GM19193 (cell line): ENCODE data around the gene TNXB.

ENCODE experiments used
- POLR2A ChIP-seq: IDR thresholded peaks from 4 replicates; pipeline ENCODE4 v1.6.1; 2011; ENCODE audit not compliant: insufficient read depth, insufficient read length; ENCODE audit errors: extremely low read depth

TNXB gene

GRCh38 chr6:32086661-32087573, 22.2 kb downstream of the TNXB start:
- no peak for TF ChIP-seq POLR2A

DNA sequence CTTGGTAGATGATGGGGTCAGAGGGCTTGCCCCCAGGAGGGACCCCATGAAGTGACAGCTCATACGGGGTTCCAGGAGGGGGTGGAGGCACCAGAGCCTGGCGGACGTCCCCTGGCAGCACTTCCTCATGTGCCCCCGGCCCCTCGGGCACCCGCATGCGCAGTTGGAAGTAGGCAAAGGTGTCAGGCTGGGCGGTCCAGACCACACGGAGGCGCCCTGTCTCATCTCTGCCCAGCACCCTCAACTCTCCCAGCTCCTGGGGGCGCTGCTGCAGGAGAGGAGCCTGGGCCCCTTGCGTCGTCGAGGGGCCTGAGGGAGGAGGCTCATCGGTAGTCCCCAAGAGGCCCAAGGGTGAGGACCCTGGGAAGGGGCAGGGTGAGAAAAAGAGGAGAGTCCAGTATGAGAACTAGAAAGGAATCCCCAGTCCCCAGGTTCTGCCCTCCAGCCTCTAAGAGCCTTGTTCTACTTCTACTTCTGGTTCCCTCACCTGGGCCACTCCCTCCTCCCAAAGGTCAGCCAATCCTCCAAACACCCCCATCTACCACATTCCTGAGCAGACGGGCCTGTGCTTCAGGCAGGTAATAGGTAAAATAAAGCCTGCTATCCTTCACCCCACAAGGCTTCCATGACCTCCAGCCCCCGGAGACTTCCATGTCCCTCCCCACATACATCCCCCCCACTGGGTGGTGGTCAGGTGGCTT, 23.2 kb downstream of the TNXB start:
- no peak for TF ChIP-seq POLR2A

GRCh38 chr6:32084780-32085179, 24.4 kb downstream of the TNXB start:
- no peak for TF ChIP-seq POLR2A

DNA sequence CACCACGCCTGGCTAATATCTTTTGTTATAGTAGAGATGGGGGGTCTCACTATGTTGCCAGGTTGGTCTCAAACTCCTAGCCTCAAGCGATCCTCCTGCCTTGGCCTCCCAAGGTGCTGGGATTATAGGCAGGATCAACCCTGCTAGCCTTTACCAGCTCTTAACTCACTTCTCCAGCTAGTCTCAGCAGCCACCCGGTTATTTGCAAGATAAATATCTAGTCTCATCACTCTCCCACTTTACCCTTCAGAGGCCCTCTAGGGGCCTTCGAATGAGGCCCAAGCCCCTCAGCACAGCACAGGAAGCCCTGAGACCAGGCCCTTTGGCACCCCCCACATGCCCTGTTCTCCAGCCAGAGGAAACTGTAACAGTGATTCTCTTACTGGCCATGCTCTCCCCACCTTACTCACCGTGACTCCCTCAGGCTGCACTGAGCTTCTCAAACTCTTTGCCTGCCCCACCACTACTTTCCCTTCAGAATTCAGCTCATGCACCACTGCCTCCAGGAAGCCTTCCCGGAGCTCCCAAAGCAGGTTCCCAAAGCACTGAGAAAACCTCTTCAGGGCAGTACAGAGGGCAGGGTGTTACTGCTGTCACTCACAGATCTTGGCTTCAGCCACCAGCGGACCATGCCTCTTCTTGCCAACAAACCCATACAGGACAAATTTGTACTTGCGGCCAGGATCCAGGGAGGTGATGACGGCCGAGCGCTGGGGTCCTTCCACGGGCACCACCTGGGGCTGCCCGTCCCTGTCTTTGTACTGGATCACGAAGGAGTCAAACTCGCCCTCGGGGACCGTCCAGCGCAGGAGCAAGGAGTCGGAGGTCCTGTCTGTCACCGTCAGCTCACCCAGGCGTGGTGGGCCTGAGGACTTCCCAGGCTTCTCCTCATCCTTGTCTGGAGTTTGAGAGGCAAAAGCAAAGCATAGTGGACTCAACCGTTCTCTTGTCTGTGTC, 25.0 kb downstream of the TNXB start:
- no peak for TF ChIP-seq POLR2A

- no peak for TF ChIP-seq POLR2A
Measured at GRCh38 chr6:32082935-32083334, 26.2 kb downstream of the TNXB start.

- TF ChIP-seq POLR2A = no peak
Measured at GRCh38 chr6:32082478-32082877, 26.7 kb downstream of the TNXB start.

DNA sequence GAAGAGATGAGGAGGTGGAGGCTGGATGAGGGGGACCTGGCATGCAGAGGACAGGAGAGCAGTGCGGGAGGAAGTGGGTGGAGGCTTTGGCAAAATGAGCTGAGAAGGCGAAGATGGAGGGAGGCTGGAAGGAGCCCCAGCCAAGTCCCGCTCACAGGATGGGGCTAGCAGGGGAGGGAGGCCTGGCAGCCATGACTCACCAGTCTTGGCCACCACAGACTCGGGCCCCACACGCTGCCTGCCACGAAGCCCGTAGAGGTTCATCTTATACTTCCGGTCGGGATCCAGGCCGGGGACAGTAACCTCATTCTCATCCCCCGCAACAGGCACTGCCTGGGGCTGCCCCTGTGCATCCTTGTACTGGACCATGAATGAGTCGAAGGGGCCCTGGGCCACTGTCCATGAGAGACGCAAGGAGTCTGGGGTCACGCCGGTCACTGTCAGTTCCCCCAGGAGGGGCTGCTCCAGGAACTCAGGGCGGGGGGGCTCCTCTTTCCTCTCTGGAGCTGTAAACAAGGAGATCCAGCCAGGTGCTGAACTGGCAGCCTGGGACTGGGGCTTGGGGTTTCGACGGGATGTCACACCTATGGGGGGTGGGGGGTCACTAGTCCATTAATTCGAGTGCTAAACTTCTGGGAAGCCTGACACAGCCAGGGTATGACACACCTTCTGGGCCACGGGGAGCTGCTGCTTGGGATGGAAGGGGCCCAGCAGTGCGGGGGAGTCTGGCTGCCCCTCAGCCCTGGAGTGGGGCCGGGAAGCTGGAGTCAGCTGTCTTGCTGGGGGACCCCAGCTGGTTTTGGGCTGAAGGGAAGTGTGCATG, 27.8 kb downstream of the TNXB start:
- no peak for TF ChIP-seq POLR2A

- no peak for TF ChIP-seq POLR2A
Measured at GRCh38 chr6:32079566-32080290, 29.4 kb downstream of the TNXB start.

GRCh38 chr6:32076321-32076809, 32.8 kb downstream of the TNXB start:
- no peak for TF ChIP-seq POLR2A

DNA sequence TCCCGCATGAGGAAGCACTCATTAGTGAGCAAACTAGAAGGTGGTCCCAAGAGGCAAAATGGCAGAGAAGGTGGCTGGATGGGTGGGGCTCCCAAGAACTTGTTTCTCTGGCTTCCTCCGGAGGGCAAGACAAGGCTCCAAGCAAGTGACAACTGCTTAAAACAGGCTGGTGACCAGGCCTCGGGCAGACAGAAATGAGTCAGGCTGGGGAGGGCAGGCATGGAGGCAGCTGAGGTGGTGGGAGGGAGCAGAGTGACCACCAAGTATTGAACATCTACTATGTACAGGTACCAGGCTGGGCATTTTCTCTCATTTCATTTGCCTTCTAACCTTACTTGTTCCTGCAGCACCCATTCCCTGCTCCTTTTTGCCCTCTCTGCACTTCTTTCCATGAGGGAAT, 33.4 kb downstream of the TNXB start:
- no peak for TF ChIP-seq POLR2A

GRCh38 chr6:32074996-32075532, 34.1 kb downstream of the TNXB start:
- TF ChIP-seq POLR2A = no peak

DNA sequence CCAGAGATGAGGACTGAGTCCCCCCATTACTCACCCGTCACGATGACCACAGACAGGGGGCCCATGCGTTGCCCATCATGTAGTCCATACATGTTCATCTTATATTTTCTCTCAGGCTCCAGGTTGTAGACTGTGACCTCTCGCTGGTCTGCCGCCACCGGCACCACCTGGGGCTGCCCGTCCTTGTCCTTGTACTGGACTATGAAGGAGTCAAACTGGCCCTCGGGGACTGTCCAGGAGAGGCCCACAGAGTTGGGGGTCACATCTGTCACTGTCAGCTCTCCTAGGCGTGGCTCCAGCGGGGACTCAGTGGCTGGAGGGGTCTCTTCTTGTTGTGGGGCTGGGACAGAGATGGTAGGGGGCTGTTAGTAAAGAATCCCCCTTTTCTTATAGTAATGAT, 35.5 kb downstream of the TNXB start:
- no peak for TF ChIP-seq POLR2A

DNA sequence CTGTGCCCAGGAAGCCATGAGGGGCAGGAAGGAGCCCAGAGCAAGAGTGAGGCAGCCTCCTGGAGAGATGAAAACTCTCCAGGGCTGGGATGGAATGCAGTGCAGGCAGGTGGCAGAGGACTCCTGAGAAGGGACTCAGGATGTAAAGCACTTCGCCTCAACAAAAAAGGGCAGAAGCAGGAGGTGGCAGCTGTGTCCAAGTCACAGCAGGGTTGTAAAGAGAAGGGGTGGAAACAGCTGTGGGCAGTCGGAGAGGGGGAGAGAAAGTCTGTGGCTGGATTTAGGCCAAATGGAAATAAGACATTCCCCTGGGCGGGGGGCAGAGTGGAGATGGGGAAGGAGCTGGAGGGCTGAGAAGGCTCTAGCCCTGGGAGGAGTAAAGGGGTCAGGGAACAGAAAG, 36.0 kb downstream of the TNXB start:
- TF ChIP-seq POLR2A = no peak
